HG02885 (cell line): ENCODE results near the gene MAZ.

Experiments used
- ATAC-seq: cut with Tn5 transposase; IDR thresholded peaks from one replicate; pipeline ENCODE4 v1.9.1; 2021; ENCODE audit warnings: mild to moderate bottlenecking; ENCODE audit not compliant: unreplicated experiment, poor library complexity

MAZ gene

GRCh38 chr16:29845656-29846055 is 39.3 kb downstream of the MAZ start:
- ATAC-seq = no peak

GRCh38 chr16:29848420-29849297 is 42.3 kb downstream of the MAZ start:
- no peak for ATAC-seq

- no peak for ATAC-seq
Observed at GRCh38 chr16:29849505-29849904, 43.2 kb downstream of the MAZ start.

- no peak for ATAC-seq
Observed at GRCh38 chr16:29850998-29851397, 44.7 kb downstream of the MAZ start.

- ATAC-seq = no peak
Observed at GRCh38 chr16:29852654-29853053, 46.3 kb downstream of the MAZ start.

GRCh38 chr16:29854520-29855100 is 48.3 kb downstream of the MAZ start:
- ATAC-seq = no peak

GRCh38 chr16:29857133-29857760 is 50.9 kb downstream of the MAZ start:
- no peak for ATAC-seq

GRCh38 chr16:29858149-29858849 is 52.0 kb downstream of the MAZ start:
- ATAC-seq = no peak

GRCh38 chr16:29858974-29859373 is 52.6 kb downstream of the MAZ start:
- no peak for ATAC-seq

GRCh38 chr16:29860218-29860617 is 53.9 kb downstream of the MAZ start:
- no peak for ATAC-seq
